Measurements from ENCODE around the gene CD99L2. TPM values are rescaled to one million over a fixed set of nuclear protein-coding genes. Genes with fewer than 3 reads are reported as not detected.
"Not testable (repeated sequence)": the region's sequence is repeated elsewhere in the genome, so short reads cannot be mapped to it uniquely, and the experiment has no call there.

The CD99L2 gene
- total and polyA plus RNA-seq, 7 experiments from 2014 or later, result 14.3 to 20.4 (median 16.0) TPM

- H3K4me3 Mint-ChIP-seq; CTCF ChIA-PET; H3K27me3 ChIP-seq (ENCODE audit: control insufficient read depth in 2 of 2, insufficient read depth in 2 of 2, low read length in 2 of 2); H3K4me3 ChIP-seq (ENCODE audit: low read length); POLR2A ChIA-PET; H3K4me1 ChIP-seq (ENCODE audit: control insufficient read depth in 2 of 2, insufficient read depth in 2 of 2, low read length in 2 of 2); H3K27me3 Mint-ChIP-seq; H3K4me1 Mint-ChIP-seq; intact Hi-C loops (cut with micrococcal nuclease); H3K27ac Mint-ChIP-seq; H3K9me3 ChIP-seq (ENCODE audit: control insufficient read depth in 2 of 3, low read length in 3 of 3); ATAC-seq; H3K36me3 ChIP-seq (ENCODE audit: control insufficient read depth in 2 of 3, insufficient read depth in 3 of 3, low read length in 3 of 3); DNase-seq; H3K27ac ChIP-seq (ENCODE audit: low read depth, low read length): not testable (repeated sequence)
- H3K9me3 Mint-ChIP-seq, result peaks cover 0 to 32% (median 8%) of the 10 kb centered on the region in 11 donors
- H3K36me3 Mint-ChIP-seq, result peaks cover 10 to 52% (median 49%) of the 10 kb centered on the region in 5 donors
These were observed 74.1 kb downstream of the CD99L2 start for GRCh38 chrX:150824352-150824751.

DNA sequence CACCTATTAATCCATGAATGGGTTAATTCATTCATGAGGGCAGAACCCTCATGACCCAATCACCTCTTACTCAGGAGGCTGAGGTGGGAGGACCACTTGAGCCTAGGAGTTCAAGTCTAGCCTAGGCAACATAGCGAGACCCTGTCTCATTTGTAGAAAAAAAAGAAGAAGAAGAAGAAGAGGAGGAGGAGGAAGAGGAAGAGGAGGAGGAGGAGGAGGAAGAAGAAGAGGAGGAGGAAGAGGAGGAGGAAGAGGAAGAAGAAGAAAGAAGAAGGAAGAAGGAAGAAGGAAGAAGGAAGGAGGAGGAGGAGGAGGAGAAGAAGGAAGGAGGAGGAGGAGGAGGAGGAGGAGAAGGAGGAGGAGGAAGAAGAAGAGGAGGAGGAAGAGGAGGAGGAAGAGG, 74.6 kb downstream of the CD99L2 start:
- H3K36me3 Mint-ChIP-seq, result peaks cover 10 to 51% (median 51%) of the 10 kb centered on the region in 5 donors
- H3K27ac Mint-ChIP-seq; ATAC-seq; intact Hi-C loops (cut with micrococcal nuclease); H3K27me3 ChIP-seq (ENCODE audit: control insufficient read depth in 2 of 2, insufficient read depth in 2 of 2, low read length in 2 of 2); POLR2A ChIA-PET; H3K27ac ChIP-seq (ENCODE audit: low read depth, low read length); CTCF ChIA-PET; H3K4me1 ChIP-seq (ENCODE audit: control insufficient read depth in 2 of 2, insufficient read depth in 2 of 2, low read length in 2 of 2); H3K4me3 ChIP-seq (ENCODE audit: low read length); DNase-seq; H3K27me3 Mint-ChIP-seq; H3K4me3 Mint-ChIP-seq; H3K9me3 ChIP-seq (ENCODE audit: control insufficient read depth in 2 of 3, low read length in 3 of 3); H3K4me1 Mint-ChIP-seq; H3K36me3 ChIP-seq (ENCODE audit: control insufficient read depth in 2 of 3, insufficient read depth in 3 of 3, low read length in 3 of 3): not testable (repeated sequence)
- peaks cover 0 to 32% (median 8%) of the 10 kb centered on the region in 11 donors for H3K9me3 Mint-ChIP-seq

GRCh38 chrX:150821971-150822370, 76.5 kb downstream of the CD99L2 start:
- Histone ChIP-seq H3K4me1 (ENCODE audit: control insufficient read depth in 2 of 2, insufficient read depth in 2 of 2, low read length in 2 of 2) (no peaks in the 10 kb centered on the region), H3K9me3 (ENCODE audit: control insufficient read depth in 2 of 3, low read length in 3 of 3) (no peaks in the 10 kb centered on the region), H3K27ac (ENCODE audit: low read depth, low read length) (no peak overlapping the region), H3K4me3 (ENCODE audit: low read length) (no peak overlapping the region), H3K36me3 (ENCODE audit: control insufficient read depth in 2 of 3, insufficient read depth in 3 of 3, low read length in 3 of 3) (no peaks in the 10 kb centered on the region), H3K27me3 (ENCODE audit: control insufficient read depth in 2 of 2, insufficient read depth in 2 of 2, low read length in 2 of 2) (no peaks in the 10 kb centered on the region)
- ChIA-PET POLR2A (no interaction called here), CTCF (no interaction called here)
- no peak for DNase-seq
- Mint-ChIP-seq H3K27me3 (no peaks in the 10 kb centered on the region), H3K36me3 (peaks cover 9 to 51% (median 42%) of the 10 kb centered on the region in 5 donors), H3K27ac (no peak overlapping the region), H3K4me1 (peaks cover 0 to 2% (median 0%) of the 10 kb centered on the region in 7 donors), H3K9me3 (peaks cover 0 to 38% (median 9%) of the 10 kb centered on the region in 11 donors), H3K4me3 (no peak overlapping the region)
- no peak for ATAC-seq
- intact Hi-C loops (cut with micrococcal nuclease), result no loop called here

DNA sequence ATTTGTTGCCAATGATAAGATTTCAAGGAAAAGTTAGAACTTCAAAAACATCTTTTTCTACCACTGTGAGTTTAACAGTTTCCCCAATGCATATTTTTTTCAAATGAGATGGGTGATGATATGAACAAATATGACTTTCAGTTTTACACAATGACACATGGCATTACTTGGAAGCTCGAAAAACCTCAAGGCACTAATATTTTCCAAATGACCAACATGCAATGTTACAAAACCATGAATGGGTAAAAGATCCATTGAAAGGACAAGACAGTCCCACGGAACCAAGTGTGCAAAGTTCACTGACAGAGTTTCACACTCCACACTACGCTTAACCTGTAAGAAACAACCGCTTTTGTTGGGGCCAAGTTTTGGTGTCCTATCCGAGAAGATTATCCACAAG, 84.5 kb downstream of the CD99L2 start:
- ChIA-PET POLR2A (no interaction called here), CTCF (no interaction called here)
- Mint-ChIP-seq H3K9me3 (peaks cover 0 to 8% (median 4%) of the 10 kb centered on the region in 11 donors), H3K4me1 (no peaks in the 10 kb centered on the region), H3K27me3 (no peaks in the 10 kb centered on the region), H3K27ac (no peak overlapping the region), H3K36me3 (peaks cover 0 to 50% (median 25%) of the 10 kb centered on the region in 5 donors), H3K4me3 (no peak overlapping the region)
- Histone ChIP-seq H3K9me3 (ENCODE audit: control insufficient read depth in 2 of 3, low read length in 3 of 3) (no peaks in the 10 kb centered on the region), H3K4me3 (ENCODE audit: low read length) (no peak overlapping the region), H3K4me1 (ENCODE audit: control insufficient read depth in 2 of 2, insufficient read depth in 2 of 2, low read length in 2 of 2) (no peaks in the 10 kb centered on the region), H3K27me3 (ENCODE audit: control insufficient read depth in 2 of 2, insufficient read depth in 2 of 2, low read length in 2 of 2) (no peaks in the 10 kb centered on the region), H3K27ac (ENCODE audit: low read depth, low read length) (no peak overlapping the region), H3K36me3 (ENCODE audit: control insufficient read depth in 2 of 3, insufficient read depth in 3 of 3, low read length in 3 of 3) (peaks cover 0 to 5% (median 0%) of the 10 kb centered on the region in 3 experiments)
- ATAC-seq (no peak), DNase-seq (no peak)
- intact Hi-C loops (cut with micrococcal nuclease), result no loop called here

- Histone ChIP-seq H3K27me3 (ENCODE audit: control insufficient read depth in 2 of 2, insufficient read depth in 2 of 2, low read length in 2 of 2) (no peaks in the 10 kb centered on the region), H3K4me3 (ENCODE audit: low read length) (no peak overlapping the region), H3K27ac (ENCODE audit: low read depth, low read length) (no peak overlapping the region), H3K9me3 (ENCODE audit: control insufficient read depth in 2 of 3, low read length in 3 of 3) (no peaks in the 10 kb centered on the region), H3K36me3 (ENCODE audit: control insufficient read depth in 2 of 3, insufficient read depth in 3 of 3, low read length in 3 of 3) (no peaks in the 10 kb centered on the region), H3K4me1 (ENCODE audit: control insufficient read depth in 2 of 2, insufficient read depth in 2 of 2, low read length in 2 of 2) (no peaks in the 10 kb centered on the region)
- Mint-ChIP-seq H3K36me3 (peaks cover 5 to 39% (median 20%) of the 10 kb centered on the region in 5 donors), H3K27ac (no peak overlapping the region), H3K27me3 (no peaks in the 10 kb centered on the region), H3K4me1 (peaks cover 0 to 3% (median 0%) of the 10 kb centered on the region in 7 donors), H3K4me3 (no peak overlapping the region), H3K9me3 (peaks cover 0 to 5% (median 2%) of the 10 kb centered on the region in 11 donors)
- DNase-seq (no peak), ATAC-seq (no peak)
- ChIA-PET CTCF (no interaction called here), POLR2A (no interaction called here)
- intact Hi-C loops (cut with micrococcal nuclease), result no loop called here
These were observed 91.6 kb downstream of the CD99L2 start for GRCh38 chrX:150806827-150807226.

- ChIA-PET POLR2A (no interaction called here), CTCF (no interaction called here)
- Histone ChIP-seq H3K4me3 (ENCODE audit: low read length) (no peak overlapping the region), H3K4me1 (ENCODE audit: control insufficient read depth in 2 of 2, insufficient read depth in 2 of 2, low read length in 2 of 2) (no peaks in the 10 kb centered on the region), H3K27ac (ENCODE audit: low read depth, low read length) (no peak overlapping the region), H3K27me3 (ENCODE audit: control insufficient read depth in 2 of 2, insufficient read depth in 2 of 2, low read length in 2 of 2) (no peaks in the 10 kb centered on the region), H3K9me3 (ENCODE audit: control insufficient read depth in 2 of 3, low read length in 3 of 3) (no peaks in the 10 kb centered on the region), H3K36me3 (ENCODE audit: control insufficient read depth in 2 of 3, insufficient read depth in 3 of 3, low read length in 3 of 3) (no peaks in the 10 kb centered on the region)
- Mint-ChIP-seq H3K4me3 (no peak overlapping the region), H3K27me3 (no peaks in the 10 kb centered on the region), H3K9me3 (peaks cover 0 to 5% (median 2%) of the 10 kb centered on the region in 11 donors), H3K4me1 (peaks cover 0 to 3% (median 0%) of the 10 kb centered on the region in 7 donors), H3K36me3 (peaks cover 5 to 39% (median 20%) of the 10 kb centered on the region in 5 donors), H3K27ac (no peak overlapping the region)
- intact Hi-C loops (cut with micrococcal nuclease), result no loop called here
- ATAC-seq, result no peak
- DNase-seq, result no peak
These were observed 92.7 kb downstream of the CD99L2 start for GRCh38 chrX:150805736-150806135.

- Mint-ChIP-seq H3K9me3 (peaks cover 0 to 3% (median 0%) of the 10 kb centered on the region in 11 donors), H3K27me3 (no peaks in the 10 kb centered on the region), H3K4me3 (no peak overlapping the region), H3K36me3 (peaks cover 4 to 63% (median 39%) of the 10 kb centered on the region in 5 donors), H3K4me1 (peaks cover 0 to 4% (median 0%) of the 10 kb centered on the region in 7 donors), H3K27ac (no peak overlapping the region)
- Histone ChIP-seq H3K4me3 (ENCODE audit: low read length) (no peak overlapping the region), H3K27ac (ENCODE audit: low read depth, low read length) (no peak overlapping the region), H3K9me3 (ENCODE audit: control insufficient read depth in 2 of 3, low read length in 3 of 3) (no peaks in the 10 kb centered on the region), H3K36me3 (ENCODE audit: control insufficient read depth in 2 of 3, insufficient read depth in 3 of 3, low read length in 3 of 3) (peaks cover 0 to 3% (median 3%) of the 10 kb centered on the region in 3 experiments), H3K4me1 (ENCODE audit: control insufficient read depth in 2 of 2, insufficient read depth in 2 of 2, low read length in 2 of 2) (no peaks in the 10 kb centered on the region), H3K27me3 (ENCODE audit: control insufficient read depth in 2 of 2, insufficient read depth in 2 of 2, low read length in 2 of 2) (no peaks in the 10 kb centered on the region)
- CTCF ChIA-PET, result no interaction called here
- DNase-seq, result no peak
- ATAC-seq, result no peak
- intact Hi-C loops (cut with micrococcal nuclease), result no loop called here
- POLR2A ChIA-PET, result no interaction called here
These were observed 105.4 kb downstream of the CD99L2 start for GRCh38 chrX:150792949-150793527.

All from naive thymus-derived CD4-positive, alpha-beta T cell (primary cell).